ENCODE results near the gene DNAH2. TPM values are rescaled to one million over a fixed set of nuclear protein-coding genes. Genes with fewer than 3 reads are reported as not detected.

DNAH2 gene
- total and polyA plus RNA-seq, 2 of the 13 experiments (the other 11 are each of a cell fraction or from before 2014, with no cell fraction given), result not detected

DNA sequence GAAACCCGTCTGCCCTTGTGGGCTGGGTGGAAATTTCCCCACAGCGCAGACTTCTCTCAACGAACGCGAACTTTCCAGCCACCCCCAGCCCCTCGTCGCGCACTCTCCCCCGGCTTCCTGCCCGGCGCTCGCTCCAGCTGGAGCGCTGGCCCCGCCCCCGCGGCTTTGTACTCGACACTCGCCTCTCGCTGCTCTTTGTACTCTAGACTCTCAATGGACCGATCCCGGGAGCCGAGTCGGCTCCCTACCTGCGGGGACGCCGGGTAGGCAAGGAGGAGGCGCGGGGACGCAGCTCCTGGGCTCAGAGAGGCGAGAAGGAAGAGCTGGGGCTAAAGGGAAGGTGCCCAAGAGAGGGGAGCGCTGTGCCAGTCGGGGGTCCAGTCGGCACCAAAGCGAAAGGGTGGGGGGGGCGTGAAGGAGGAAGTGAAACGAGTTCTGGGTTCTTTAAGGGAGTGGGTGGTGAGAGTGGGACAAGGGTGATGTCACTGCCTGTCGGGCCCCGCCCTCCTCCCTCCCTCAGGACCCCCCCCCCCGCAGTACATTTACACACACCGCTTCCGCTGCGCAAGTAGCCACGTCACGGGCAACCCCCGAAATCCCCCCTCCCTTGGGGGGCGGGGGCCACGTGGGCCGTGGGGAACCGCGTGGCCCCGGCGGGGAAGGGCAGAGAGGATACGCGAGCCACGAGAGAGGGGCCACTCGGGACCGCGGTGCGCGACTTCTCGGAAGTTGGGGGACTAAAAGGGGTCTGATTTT is 126.2 kb downstream of the DNAH2 start (continued):
- no peak for TF ChIP-seq SRSF9 (IDR thresholded peaks at IDR 0.05; ENCODE audit: borderline replicate concordance, insufficient read depth, low read depth, low read length, poor library complexity, severe bottlenecking)
- TF ChIP-seq ZNF232 (CRISPR knock-in tag; IDR thresholded peaks at IDR 0.05; ENCODE audit: borderline replicate concordance), result no peak
- TF ChIP-seq, protein P1, sequence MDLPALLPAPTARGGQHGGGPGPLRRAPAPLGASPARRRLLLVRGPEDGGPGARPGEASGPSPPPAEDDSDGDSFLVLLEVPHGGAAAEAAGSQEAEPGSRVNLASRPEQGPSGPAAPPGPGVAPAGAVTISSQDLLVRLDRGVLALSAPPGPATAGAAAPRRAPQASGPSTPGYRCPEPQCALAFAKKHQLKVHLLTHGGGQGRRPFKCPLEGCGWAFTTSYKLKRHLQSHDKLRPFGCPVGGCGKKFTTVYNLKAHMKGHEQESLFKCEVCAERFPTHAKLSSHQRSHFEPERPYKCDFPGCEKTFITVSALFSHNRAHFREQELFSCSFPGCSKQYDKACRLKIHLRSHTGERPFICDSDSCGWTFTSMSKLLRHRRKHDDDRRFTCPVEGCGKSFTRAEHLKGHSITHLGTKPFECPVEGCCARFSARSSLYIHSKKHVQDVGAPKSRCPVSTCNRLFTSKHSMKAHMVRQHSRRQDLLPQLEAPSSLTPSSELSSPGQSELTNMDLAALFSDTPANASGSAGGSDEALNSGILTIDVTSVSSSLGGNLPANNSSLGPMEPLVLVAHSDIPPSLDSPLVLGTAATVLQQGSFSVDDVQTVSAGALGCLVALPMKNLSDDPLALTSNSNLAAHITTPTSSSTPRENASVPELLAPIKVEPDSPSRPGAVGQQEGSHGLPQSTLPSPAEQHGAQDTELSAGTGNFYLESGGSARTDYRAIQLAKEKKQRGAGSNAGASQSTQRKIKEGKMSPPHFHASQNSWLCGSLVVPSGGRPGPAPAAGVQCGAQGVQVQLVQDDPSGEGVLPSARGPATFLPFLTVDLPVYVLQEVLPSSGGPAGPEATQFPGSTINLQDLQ (CRISPR knock-in tag; IDR thresholded peaks at IDR 0.05), result 0 out of 2 replicates have a peak, but pooled peaks have one; percentile 65
- TF ChIP-seq, protein P2, sequence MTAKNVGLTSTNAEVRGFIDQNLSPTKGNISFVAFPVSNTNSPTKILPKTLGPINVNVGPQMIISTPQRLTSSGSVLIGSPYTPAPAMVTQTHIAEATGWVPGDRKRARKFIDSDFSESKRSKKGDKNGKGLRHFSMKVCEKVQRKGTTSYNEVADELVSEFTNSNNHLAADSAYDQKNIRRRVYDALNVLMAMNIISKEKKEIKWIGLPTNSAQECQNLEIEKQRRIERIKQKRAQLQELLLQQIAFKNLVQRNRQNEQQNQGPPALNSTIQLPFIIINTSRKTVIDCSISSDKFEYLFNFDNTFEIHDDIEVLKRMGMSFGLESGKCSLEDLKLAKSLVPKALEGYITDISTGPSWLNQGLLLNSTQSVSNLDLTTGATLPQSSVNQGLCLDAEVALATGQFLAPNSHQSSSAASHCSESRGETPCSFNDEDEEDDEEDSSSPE (CRISPR knock-in tag; IDR thresholded peaks at IDR 0.05), result no peak
- TF ChIP-seq, protein P3, sequence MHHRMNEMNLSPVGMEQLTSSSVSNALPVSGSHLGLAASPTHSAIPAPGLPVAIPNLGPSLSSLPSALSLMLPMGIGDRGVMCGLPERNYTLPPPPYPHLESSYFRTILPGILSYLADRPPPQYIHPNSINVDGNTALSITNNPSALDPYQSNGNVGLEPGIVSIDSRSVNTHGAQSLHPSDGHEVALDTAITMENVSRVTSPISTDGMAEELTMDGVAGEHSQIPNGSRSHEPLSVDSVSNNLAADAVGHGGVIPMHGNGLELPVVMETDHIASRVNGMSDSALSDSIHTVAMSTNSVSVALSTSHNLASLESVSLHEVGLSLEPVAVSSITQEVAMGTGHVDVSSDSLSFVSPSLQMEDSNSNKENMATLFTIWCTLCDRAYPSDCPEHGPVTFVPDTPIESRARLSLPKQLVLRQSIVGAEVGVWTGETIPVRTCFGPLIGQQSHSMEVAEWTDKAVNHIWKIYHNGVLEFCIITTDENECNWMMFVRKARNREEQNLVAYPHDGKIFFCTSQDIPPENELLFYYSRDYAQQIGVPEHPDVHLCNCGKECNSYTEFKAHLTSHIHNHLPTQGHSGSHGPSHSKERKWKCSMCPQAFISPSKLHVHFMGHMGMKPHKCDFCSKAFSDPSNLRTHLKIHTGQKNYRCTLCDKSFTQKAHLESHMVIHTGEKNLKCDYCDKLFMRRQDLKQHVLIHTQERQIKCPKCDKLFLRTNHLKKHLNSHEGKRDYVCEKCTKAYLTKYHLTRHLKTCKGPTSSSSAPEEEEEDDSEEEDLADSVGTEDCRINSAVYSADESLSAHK (CRISPR knock-in tag; IDR thresholded peaks at IDR 0.05; ENCODE audit: borderline replicate concordance), result no peak
- TF ChIP-seq NR2F1 (CRISPR knock-in tag; IDR thresholded peaks at IDR 0.05), result no peak
- TF ChIP-seq MAFG (CRISPR knock-in tag; IDR thresholded peaks at IDR 0.05), result no peak
- TF ChIP-seq, protein P4, sequence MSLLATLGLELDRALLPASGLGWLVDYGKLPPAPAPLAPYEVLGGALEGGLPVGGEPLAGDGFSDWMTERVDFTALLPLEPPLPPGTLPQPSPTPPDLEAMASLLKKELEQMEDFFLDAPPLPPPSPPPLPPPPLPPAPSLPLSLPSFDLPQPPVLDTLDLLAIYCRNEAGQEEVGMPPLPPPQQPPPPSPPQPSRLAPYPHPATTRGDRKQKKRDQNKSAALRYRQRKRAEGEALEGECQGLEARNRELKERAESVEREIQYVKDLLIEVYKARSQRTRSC (CRISPR knock-in tag; IDR thresholded peaks at IDR 0.05; ENCODE audit: low read depth), result no peak
- TF ChIP-seq, protein P5, sequence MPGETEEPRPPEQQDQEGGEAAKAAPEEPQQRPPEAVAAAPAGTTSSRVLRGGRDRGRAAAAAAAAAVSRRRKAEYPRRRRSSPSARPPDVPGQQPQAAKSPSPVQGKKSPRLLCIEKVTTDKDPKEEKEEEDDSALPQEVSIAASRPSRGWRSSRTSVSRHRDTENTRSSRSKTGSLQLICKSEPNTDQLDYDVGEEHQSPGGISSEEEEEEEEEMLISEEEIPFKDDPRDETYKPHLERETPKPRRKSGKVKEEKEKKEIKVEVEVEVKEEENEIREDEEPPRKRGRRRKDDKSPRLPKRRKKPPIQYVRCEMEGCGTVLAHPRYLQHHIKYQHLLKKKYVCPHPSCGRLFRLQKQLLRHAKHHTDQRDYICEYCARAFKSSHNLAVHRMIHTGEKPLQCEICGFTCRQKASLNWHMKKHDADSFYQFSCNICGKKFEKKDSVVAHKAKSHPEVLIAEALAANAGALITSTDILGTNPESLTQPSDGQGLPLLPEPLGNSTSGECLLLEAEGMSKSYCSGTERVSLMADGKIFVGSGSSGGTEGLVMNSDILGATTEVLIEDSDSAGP (CRISPR knock-in tag; IDR thresholded peaks at IDR 0.05; ENCODE audit: borderline replicate concordance), result peak; percentile 99
- TF ChIP-seq, protein P6, sequence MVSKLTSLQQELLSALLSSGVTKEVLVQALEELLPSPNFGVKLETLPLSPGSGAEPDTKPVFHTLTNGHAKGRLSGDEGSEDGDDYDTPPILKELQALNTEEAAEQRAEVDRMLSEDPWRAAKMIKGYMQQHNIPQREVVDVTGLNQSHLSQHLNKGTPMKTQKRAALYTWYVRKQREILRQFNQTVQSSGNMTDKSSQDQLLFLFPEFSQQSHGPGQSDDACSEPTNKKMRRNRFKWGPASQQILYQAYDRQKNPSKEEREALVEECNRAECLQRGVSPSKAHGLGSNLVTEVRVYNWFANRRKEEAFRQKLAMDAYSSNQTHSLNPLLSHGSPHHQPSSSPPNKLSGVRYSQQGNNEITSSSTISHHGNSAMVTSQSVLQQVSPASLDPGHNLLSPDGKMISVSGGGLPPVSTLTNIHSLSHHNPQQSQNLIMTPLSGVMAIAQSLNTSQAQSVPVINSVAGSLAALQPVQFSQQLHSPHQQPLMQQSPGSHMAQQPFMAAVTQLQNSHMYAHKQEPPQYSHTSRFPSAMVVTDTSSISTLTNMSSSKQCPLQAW (CRISPR knock-in tag; IDR thresholded peaks at IDR 0.05), result peak; percentile 43; the same call in 1 of the 2 replicates
- TF ChIP-seq TEAD2 (CRISPR knock-in tag; IDR thresholded peaks at IDR 0.05), result no peak
- TF ChIP-seq ZNF501 (CRISPR knock-in tag; IDR thresholded peaks at IDR 0.05), result no peak; the same call in 1 of the 2 replicates
- TF ChIP-seq FOXP1 (IDR thresholded peaks at IDR 0.05), result no peak
- TF ChIP-seq FOXP1 (CRISPR knock-in tag; IDR thresholded peaks at IDR 0.05), result no peak
- no peak for TF ChIP-seq TCF7 (IDR thresholded peaks at IDR 0.05; ENCODE audit: low read depth)
- 0 out of 2 replicates have a peak, but pooled peaks have one; percentile 6 for TF ChIP-seq ZNF143 (CRISPR knock-in tag; IDR thresholded peaks at IDR 0.05)
- TF ChIP-seq HIVEP1 (CRISPR knock-in tag; IDR thresholded peaks at IDR 0.05), result peak; percentile 99
- TF ChIP-seq ZNF446 (CRISPR knock-in tag; IDR thresholded peaks at IDR 0.05), result no peak
